Astrocyte of the hippocampus (primary cell): ENCODE measurements around the gene MAN2B2.

ENCODE experiments used
- DNase-seq: peaks from one replicate; pipeline ENCODE4 v3.0.0; 2011; ENCODE audit warnings: low read depth, low spot score

Gene MAN2B2

DNA sequence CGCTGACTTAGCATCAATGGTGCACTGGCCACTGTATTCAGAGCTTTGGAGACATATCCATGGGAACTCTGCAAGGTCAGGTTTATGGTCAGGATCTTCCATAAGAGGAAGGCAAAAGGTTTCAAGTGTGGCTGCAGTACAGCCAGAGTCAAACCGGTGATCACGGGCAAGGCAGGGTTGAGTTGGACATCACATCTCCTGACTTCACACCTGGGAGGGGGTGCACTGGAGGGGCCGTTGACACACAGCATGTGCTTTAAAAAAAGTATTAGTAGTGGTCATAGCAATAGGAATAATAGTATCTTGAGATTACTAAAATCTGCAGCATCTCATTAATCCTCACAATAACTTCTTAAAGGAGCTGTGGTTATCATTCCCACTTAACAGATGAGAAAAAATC, 28.9 kb upstream of the MAN2B2 start:
- no peak for DNase-seq

DNA sequence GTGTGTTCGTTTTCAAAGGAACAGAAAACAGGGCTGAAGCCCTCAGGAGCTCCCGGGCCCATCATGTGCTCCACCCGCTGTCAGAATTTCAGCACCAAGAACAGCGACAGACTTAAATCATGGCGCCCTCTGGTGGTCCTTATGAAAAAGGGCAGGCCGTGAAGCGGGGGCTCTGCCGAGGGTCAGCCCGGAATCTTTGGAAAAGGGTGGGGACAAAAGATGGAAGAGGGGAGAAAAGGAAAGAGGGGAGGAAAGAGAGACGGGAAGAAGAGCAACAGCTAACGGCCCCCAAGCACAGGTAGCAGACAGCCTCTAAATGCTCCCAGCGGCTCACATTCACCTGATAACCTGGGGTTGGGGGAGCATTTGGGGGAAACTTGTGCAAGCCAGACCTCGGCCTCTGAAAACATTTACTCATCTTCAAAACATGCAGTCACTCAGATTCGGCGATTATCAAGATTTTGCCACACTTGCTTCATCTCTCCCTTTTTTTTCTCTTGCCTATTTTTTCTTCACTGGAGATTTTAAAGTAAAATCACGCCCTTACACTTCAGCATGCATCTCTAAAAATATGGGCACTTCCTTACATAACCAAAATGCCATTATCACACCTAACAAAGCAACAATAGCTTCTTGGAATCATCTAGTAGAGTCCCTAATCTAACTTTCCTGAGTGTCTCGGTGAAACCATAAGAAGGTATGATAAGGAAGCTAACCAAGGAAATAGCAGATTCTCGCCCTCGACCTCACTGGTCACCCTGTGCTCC, 28.1 kb upstream of the MAN2B2 start:
- peak; percentile 78 for DNase-seq

DNA sequence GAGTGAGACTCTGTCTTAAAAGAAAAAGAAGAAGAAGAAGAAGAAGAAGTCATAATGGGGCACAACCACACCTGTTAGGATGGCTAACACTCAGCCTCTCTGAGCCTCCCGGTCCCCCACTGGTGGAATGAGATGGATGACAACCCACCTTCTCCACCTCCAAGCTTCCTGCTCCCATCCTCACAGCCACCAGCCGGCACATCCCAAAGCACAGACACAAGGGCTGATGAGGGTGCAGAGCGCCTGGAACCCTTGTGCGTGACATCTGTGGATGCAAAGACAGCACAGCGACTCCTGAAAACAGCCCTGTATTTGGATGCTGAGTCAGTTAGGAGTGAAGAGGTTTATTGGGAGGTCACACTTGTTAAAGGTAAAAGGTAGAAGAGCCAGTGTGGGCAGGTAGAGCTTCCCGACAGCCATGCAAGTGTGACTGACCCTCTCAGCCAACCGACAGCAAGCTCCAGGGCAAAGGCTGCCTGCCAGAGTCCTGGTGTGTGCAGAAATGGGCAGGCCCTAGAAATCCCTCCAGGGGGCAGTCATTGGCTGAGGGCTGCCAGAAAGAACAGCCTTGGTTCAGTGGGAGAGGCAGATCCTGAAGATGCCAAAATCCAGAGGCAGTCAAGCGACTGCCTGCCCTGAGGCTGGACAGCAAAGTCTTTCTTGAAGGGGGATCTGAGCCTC, 26.6 kb upstream of the MAN2B2 start:
- peak; percentile 56 for DNase-seq

DNA sequence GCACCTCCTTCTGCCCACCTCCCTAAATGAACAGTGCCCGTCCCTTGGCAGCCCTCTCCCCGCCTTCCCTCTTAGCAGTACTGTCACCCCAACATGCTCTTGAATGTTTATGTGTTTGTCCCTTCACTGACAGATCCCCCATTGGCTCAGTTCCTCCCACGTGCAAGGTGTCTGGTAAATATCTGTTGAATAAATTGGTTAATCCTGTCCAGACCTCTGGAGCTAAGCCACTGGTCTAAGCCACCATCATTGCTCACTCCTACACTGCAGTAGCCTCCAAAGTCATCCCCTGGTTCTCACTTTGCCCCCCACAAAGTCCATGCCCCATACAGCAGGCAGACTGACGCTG, 26.1 kb upstream of the MAN2B2 start:
- no peak for DNase-seq

DNA sequence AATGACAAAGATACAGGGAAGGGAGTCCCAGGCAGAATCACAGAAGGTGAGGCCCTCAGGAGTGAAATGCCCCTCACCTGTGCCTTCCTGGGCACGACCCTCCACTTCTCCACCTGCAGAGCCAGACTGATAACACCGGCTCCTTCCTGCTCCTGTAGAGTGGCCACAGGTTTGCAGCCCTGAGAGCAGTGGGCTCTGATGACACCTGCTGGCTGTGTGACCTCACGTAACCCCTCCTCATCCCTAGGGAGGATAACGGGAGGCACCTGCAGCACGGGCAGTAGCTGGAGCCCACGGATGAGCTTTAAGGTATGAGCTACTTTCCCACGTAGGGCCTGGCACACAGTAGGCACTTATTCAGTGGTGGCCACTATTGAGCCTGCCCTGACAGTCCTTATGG, 25.5 kb upstream of the MAN2B2 start:
- no peak for DNase-seq

DNA sequence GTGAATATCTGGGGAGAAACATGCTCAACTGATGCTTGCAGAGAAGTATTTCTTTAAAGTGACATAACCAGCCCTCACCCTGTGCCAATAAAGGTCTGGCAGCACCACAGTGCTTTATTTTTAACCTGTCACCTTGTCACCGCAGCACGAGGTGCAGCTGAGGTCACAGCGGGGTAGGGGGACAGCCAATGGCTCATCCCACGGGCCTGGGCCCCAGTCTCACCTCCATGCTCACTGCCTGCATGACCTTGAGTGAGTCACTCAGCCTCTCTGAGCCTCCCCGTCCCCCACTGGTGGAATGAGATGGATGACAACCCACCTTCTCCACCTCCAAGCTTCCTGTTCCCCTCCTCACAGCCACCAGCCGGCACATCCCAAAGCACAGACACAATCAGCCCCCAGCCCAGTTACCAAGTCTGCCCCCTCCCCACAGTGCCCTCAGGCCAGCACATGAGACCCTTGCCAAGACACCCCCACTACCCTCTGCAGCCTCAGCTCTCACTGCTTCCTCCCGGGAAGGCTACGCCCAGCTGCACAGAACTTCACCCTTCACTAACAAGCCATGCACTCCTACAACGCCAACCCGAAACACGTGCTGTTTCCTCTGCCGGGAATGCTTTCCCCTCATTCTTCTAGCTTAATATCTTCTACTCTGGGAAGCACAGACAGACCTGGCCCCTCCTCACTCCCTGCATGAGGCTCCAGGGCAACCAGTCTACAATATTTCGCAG, 24.9 kb upstream of the MAN2B2 start:
- DNase-seq, result no peak

DNA sequence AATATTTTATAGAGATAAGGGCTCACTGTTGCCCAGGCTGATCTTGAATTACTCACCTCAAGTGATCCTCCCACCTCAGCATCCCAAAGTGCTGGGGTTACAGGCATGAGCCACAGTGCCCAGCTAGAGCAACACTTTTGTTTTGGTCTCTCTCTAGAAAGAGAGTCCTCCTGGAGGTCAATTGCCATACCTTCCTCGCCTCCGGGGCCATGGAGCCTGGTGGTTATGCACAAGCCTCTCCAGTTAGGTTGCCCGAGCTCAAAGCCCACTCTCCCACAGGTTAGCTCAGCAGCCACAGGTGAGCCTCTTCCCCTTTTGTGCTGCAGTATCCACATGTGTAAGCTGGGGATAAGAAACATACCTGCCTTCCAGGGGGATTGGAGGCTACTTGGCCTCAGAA, 24.2 kb upstream of the MAN2B2 start:
- DNase-seq, result no peak

DNA sequence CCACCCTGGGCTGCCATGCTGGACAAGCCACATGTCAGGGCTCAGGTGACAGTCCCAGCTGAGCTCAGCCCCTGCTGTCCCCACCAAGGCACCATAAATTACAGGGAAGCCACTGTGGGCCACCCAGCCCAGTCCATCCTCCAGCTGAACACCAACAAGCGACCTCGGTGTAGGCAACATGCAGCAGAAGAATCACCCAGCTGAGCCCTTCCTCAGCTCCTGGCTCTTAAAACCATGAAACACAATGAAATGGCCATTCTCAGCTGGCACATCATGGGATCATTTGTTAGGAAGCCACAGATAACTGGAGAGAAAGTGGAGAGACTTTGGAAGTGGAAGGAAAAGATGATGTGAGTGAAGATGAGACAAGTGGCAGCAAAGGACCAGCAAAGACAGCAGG, 23.3 kb upstream of the MAN2B2 start:
- no peak for DNase-seq

DNA sequence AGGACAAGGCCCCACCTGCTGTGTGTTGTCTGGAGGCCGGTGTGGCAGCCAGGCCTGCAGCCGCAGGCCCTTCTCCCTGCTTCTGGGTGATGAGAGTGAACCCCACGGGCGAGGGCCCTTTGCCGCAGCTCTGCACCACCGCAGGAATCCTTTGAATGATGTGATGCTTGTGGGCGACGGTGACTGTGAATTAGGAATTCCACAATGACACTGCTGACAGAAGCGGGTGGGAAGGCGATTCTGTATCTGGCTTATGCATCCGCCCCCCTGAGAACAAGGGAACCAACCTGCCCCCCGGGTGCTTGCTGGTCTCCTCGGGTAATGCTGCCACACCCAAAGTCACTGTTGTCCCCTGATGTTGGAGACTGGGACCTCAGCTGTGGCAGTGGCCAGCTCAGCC, 19.5 kb upstream of the MAN2B2 start:
- no peak for DNase-seq

DNA sequence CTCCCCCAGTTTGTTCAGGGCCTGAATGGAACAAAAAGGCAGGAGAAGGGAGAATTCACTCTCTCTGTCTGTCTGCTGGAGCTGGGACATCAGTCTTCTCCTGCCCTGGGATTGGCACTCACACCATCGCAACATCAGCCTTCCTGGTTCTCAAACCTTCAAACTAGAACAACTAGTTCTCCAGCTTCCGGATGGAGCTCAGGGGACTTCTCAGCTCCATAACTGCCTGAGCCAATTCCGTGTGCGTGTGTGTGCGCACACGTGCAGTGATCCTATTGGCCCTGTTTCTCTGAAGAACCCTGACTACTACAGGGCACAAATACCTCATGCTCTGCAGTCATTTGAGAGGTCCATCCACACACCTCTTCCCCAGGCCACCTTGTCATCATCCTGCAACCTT, 18.7 kb upstream of the MAN2B2 start:
- DNase-seq, result no peak

DNA sequence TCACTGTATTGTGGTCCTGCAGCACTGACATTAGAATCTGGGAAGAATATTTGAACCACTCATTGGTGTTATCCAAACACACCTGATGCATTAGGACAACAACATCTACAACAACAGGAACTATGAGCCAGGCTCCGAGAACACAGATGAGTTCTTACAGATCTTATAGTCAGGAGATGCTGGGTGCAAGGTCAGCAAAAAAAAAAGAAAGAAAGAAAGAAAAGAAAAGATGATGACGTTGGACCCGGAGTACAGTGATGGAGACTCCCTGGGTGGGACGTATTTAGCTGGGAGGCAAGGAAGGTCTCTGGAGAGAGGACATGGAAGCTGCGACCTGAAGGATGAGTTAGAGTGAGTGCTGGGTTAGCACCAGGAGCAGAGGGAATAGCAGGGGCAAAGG, 17.8 kb upstream of the MAN2B2 start:
- no peak for DNase-seq

DNA sequence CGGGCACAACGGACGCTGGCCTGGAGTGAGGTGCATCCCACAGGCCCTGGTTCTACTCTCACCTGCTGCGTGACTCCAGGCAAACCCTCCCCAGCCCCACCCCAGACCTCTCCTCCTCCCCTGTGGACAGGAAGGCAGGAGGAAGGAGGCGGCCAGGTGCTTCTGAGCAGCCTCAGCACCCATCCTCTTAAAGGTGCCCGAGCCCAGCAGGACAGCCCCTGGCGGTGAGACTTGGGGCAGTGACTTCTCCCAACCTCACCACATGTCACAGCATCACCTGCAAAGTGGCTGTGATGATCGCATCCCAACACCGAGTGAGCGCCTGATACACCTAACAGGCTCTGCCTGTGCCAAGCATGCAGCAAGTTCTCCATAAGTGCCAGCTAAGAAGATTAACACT, 17.1 kb upstream of the MAN2B2 start:
- no peak for DNase-seq

DNA sequence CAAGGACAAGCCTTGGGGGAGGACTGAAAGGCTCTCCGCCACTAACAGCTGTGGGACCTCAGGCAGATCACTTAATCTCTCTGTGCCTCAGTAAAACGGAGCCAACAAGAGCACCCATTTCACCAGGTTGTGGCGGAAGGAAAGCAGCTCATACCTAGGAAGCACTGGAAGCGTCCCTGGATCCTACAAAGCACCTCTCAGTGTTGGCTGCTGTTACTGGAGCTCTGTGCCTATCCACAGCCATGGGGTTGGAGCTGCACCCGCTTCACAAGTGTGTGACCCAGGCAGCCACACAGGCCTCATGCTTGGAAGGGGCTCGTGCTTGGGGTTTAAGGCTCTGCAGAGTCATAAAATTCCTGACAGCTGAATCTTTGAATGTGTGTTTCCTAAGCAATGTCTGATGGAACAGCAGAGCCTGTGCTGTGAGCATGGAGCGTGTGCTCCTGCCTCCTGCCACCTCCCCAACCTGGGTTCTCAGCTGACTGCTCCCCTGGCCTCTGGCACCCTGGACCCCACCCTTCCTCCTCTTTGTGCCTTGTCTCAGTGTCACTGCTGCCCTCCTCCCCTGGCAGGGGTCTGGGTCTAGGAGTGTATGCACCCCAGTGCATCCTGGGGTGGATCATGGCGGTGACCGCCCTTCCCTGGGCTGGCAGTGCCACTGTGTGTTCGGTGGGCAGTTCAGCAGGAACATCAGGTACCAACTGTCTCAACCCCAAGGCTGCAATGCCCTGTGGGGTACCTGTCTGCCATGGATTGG, 14.4 kb upstream of the MAN2B2 start:
- peak; percentile 50 for DNase-seq

DNA sequence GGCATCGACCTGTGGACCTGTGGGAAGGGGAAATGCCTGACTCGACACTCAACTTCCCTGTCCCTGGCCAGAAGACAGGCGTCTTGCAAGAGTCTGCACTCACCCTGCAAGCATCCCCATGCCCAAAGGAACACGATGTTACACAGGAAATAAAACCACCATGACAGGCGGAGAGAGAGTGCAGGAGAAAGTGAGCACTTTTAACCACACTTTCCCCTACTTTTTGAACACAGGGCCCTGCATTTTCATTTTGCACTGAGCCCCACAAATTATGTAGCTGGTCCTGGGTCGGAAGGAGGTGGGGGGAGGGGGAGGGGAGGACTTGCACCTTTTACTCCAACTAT, 13.8 kb upstream of the MAN2B2 start:
- no peak for DNase-seq

DNA sequence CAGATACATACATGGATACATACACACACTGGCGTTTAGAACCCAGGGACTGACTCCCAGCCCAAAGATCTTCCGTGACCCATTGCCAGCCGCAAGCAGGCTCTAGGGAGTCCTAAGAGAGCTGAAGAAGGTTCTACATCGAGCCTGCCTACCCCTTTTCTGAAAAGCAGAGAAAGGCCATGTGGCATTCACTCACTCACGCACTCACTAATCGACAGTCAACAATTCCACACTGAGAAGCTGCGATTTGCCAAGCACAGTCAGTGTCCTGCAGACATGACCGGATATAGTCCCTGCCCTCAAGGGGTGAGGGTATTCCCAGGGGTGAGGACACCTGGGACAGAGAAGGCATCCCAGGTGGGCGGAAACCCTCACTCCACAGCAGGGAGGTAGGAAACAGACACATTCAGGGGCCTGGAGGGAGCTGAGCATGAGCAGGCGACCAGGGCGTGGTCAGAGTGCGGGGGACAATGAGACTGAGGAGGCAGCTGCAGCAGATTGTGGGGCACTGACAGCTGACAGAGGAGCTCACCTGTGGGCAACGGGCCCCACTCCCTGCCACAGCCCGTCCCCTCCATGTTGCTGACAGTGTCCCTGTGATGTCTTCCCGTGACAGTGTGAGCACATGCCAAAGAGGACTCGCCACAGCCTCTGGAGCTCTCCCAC, 13.2 kb upstream of the MAN2B2 start:
- DNase-seq, result no peak

DNA sequence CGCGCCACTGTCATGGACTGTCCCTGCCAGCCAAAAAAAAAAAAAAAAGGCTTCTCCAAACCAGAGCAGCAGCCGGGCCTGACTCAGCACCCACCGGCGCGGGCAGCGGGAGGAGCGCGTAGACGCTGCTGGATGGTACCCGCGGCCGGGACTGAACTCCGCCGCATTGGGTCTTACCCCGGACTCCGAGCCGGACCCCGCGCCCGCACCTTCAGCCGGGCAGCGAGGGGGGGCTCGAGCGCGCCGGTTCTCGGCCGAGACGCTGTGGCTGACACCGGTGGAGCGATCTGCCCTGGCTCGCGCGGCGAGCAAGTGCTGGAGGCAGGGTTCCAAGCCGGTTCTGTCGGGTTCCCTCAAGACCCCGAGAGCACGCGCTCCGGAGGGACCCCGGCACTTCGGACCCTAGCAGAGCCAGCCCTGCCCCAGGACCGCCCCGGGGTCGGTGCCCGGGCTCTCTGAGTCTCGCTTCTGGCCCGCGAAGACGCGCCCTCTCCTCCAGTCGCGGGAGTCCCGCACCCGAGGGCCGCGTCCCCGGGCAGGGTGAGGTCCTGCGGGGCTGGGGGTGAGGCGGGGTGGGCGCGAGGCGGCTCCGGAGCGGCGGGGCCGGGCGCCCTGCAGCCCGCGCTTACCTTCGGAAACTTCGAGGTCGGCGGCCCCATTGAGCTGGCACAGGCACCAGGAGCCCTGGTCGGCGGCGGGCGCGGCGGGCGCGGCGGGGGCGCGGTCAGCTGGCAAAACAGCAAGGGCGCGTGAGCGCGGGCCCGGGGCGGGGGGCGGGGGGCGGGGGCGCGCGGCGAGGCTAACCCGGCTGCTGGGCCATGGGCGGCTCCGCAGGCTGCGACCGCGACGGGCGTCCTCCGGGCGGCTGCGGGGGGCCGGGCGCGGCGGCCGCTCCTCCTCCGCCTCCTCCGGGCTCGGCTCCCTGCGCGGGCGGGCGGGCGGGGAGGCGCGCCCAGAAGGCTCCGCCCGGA, 11.8 kb upstream of the MAN2B2 start:
- DNase-seq, result peak; percentile 57

DNA sequence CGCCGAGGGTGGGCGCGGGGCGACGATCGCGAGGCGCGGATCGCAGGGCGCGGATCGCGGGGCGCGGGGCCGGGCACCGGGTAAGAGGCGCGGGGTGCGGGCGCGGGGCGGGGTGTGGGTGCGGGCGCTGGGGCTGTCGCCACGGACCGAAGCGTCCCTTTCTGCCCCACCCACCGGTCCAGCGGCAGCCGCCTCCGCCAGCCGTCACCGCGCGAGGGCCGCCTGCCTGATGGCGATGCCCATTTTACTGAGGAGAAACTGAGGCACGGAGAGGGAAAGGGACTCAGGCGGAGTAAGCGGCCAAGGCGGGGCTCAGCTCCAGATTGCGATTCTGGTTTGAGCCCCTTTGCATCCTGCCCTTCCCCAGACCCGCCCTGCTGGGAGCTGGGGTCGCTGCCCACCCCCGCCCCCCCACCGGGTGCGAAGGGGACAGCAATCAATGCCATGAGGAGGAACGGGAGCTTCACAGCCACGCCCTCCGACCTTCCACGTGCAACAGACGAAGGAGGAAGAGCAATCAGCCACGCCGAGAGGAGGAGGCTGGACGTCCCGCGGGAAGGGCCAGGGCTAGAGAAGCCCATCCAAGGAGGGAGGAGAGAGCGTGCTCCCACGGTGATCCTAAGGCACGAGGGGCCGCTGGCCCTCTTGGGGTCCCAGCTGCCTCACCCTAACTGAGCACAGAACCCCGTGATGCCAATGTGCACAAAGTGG, 10.9 kb upstream of the MAN2B2 start:
- no peak for DNase-seq

DNA sequence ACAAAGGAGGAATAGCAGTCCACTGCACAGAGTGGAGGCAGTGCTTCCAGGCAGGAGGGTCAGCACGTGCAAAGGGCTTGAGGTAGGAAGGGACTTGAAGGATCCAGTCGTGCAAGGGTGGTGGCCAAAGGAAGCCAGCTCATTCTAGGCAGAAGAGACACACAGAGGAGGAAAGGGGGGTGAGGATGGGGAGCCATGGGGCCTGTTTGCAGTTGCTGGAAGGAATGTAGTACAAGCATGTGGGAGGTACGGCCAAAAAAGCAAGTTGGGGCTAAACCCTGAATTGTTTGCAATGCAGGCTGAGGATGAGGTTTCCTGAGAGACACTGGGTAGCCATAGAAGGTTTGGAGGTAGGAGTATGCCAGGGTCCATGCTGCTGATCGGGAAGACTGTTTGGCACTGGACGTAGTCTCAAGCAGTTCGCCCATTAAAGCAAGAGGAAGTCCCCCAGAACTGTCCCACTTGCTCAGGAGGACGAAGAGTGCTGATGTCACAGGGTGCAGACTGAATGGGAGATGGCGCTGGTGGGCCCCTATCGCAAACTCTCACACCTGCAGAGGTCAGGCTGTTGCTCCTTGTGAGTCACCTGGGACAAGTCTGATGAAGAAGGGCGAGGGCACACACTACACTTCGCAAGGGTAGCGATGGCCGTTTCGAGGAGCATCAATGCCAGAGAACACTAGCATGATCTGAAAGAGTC, 9.1 kb upstream of the MAN2B2 start:
- DNase-seq, result no peak
